ENCODE measurements around the gene ZFP92. TPM values are rescaled to one million over a fixed set of nuclear protein-coding genes. Genes with fewer than 3 reads are reported as not detected.

ZFP92 gene
- total RNA-seq: 0.34 and 2.5 TPM in 2 replicates

DNA sequence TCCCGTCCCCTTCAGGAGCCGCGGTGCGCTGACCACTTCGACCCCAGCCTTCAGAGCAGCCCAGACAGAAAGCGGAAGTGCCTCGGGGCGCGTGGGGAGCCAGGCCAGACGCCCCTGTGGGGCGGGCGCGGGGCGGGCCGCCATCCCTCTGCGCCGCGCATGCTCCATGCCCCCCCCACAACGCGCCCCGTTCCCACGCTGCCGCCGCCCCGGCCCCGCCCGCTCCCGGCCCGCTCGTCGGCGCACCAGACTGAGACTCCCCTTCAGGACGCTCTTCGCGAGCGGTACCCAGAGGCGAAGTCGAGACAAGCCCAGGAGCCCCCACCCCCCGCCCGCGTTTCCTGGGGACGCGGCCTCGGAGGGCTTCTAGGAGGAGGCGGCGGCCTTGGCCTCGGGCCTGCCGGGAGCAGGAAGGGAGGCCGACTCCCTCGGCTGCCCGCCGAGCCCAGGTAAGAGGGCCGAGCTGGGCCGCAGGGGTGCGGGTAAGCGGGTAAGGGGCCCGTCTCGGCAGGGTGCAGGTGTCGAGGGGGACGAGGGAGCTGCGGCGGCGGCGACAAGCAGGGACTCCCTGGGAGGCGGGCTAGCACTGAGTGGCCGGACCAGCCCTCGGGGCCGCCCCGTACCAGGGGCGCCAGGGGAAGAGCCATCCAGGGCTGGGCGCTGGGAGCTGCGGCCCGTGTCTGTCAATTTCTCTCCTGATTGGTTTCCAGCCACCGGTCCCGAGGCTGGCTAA, at the start of gene ZFP92:
TSS of gene ZFP92 (plus strand) at position 218 of the 733 bp plus-strand sequence. CDS start 6,851 bp downstream, outside the sequence.

DNA sequence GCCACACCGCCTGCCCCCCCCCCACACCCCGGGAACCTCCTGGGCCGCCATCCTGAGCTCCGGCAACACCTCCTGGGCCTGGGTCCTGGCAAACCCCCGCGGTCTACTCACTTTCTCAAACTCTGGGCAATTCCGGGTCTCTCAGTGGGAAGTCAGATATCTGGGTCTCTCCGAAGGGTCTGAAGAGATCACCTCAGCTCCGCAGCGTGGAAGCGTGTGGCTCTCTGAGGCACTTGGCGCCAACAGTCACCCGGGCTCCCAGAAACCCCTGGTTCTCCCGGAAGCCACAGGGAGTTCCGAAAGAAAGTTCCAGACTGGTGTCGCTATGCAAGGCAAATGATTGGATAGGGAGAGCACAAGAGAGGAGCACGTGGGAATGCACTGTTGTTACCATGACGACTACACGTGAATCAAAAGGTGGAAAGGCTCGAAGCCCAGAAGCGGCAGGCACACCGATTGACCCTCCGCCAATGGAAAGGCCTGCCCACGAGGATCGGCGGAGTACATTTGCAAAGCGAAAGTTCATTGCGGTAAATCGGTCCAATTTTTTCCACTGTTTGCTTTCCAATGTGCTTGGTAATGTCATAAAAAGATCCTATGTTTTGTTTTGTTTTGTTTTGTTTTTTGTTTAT, 10.0 kb upstream of the ZFP92 start, which contains the start of gene PNMA6E:
TSS of gene PNMA6E (minus strand) at position 218 of the 632 bp plus-strand sequence. CDS start 2,501 bp downstream, outside the sequence.

GRCh38 chrX:153445856-153446635, 34.8 kb downstream of the ZFP92 start, which contains the start of gene TREX2:
Gene TREX2, minus strand, starts transcription at chrX:153446056. Its CDS starts 626 bp downstream, at chrX:153445430.

Other genes starting within 250 kb of the ZFP92 start
- gene MAGEA1, start 232.2 kb upstream of the ZFP92 start, total RNA-seq: not detected in 2 replicates
- not detected in 2 replicates for gene PNMA6F, start 89.7 kb upstream of the ZFP92 start, total RNA-seq
- 5.8 and 13.5 TPM in 2 replicates for gene ZNF275, start 77.3 kb upstream of the ZFP92 start, total RNA-seq
- not detected in 2 replicates for gene PNMA6E, start 10.1 kb upstream of the ZFP92 start, total RNA-seq
- 0.64 and 3.8 TPM in 2 replicates for gene TREX2, start 34.6 kb downstream of the ZFP92 start, total RNA-seq
- 8.0 and 8.2 TPM in 2 replicates for gene HAUS7, start 59.1 kb downstream of the ZFP92 start, total RNA-seq
- 0.21 TPM in 1 of 2 replicates, not detected in the other for gene BGN, start 83.5 kb downstream of the ZFP92 start, total RNA-seq
- not detected in 2 replicates for gene ATP2B3, start 106.2 kb downstream of the ZFP92 start, total RNA-seq
- gene CCNQ, start 187.7 kb downstream of the ZFP92 start, total RNA-seq: 23.2 and 43.1 TPM in 2 replicates
- 0.28 and 0.68 TPM in 2 replicates for gene DUSP9, start 235.7 kb downstream of the ZFP92 start, total RNA-seq

All from nasal cavity respiratory epithelium epithelial cell of viscerocranial mucosa (primary cell).